Measurements from ENCODE around the gene PTK6.

PTK6 gene

GRCh38 chr20:63492518-63492917 is 44.7 kb downstream of the PTK6 start:
- no peaks in the 10 kb centered on the region for H3F3A ChIP-seq (ENCODE audit: control insufficient read depth, insufficient read depth)

DNA sequence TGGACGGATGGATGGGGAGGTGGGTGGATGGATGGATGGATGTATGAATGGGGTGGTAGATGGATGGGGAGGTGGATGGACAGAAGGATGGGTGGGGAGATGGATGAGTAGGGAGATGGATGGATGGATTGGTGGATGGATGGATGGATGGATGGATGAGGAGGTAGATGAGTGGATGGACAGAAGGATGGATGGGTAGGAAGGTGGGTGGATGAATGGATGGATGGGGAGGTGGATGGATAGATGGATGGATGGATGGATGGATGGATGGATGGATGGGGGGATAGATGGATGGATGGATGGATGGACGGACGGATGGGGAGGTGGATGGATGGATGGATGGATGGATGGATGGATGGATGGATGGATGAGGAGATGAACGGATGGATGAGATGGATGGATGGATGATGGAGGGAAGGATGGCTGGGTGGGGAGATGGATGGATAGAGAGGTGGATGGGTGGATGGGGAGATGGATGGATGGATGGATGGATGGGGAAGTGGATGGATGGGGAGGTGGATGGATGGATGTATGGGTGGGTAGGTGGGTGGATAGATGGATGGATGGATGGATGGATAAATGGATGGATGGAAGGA is 45.4 kb downstream of the PTK6 start:
- Histone ChIP-seq H3K4me1 (ENCODE audit: control insufficient read depth, low read length) (0 out of 2 replicates have a peak, but pooled peaks cover 4% of the 10 kb centered on the region), H3K36me3 (ENCODE audit: control insufficient read depth, low read length) (no peaks in the 10 kb centered on the region), H3K9me3 (ENCODE audit: control insufficient read depth, insufficient read depth, low read length) (no peaks in the 10 kb centered on the region), H3K79me2 (ENCODE audit: control insufficient read depth, low read length) (no peaks in the 10 kb centered on the region), H3K4me3 (ENCODE audit: low read length) (no peak overlapping the region), H3F3A (ENCODE audit: control insufficient read depth, insufficient read depth) (no peaks in the 10 kb centered on the region), H3K27ac (ENCODE audit: low read depth, low read length) (no peak overlapping the region), H3K9me2 (replicated peaks; ENCODE audit: control insufficient read depth, low read length) (no peaks in the 10 kb centered on the region), H4K20me1 (ENCODE audit: control insufficient read depth, insufficient read depth, low read depth, low read length) (peaks cover 5% of the 10 kb centered on the region; the same call in 1 of the 2 replicates), H3K27me3 (ENCODE audit: control insufficient read depth, low read length) (peaks cover 4% of the 10 kb centered on the region; the same call in 1 of the 2 replicates), H3K4me2 (ENCODE audit: low read length) (no peak overlapping the region)
- TF ChIP-seq CTCF (IDR thresholded peaks at IDR 0.05; ENCODE audit: low read depth, low read length, poor library complexity, severe bottlenecking) (no peak), EZH2phosphoT487 (IDR thresholded peaks at IDR 0.05; ENCODE audit: borderline replicate concordance, low read length) (no peak)

More at GRCh38 chr20:63492518-63492917, 44.7 kb downstream of the PTK6 start:
- H3K4me1 ChIP-seq (ENCODE audit: control insufficient read depth, low read length), result 0 out of 2 replicates have a peak, but pooled peaks cover 4% of the 10 kb centered on the region
- no peaks in the 10 kb centered on the region for H3K9me2 ChIP-seq (replicated peaks; ENCODE audit: control insufficient read depth, low read length)
- no peak overlapping the region for H3K4me2 ChIP-seq (ENCODE audit: low read length)
- H3K79me2 ChIP-seq (ENCODE audit: control insufficient read depth, low read length), result no peaks in the 10 kb centered on the region
- no peak for TF ChIP-seq CTCF (IDR thresholded peaks at IDR 0.05; ENCODE audit: low read depth, low read length, poor library complexity, severe bottlenecking)
- no peak for TF ChIP-seq EZH2phosphoT487 (IDR thresholded peaks at IDR 0.05; ENCODE audit: borderline replicate concordance, low read length)
- peaks cover 9% of the 10 kb centered on the region; the same call in 1 of the 2 replicates for H4K20me1 ChIP-seq (ENCODE audit: control insufficient read depth, insufficient read depth, low read depth, low read length)
- H3K27ac ChIP-seq (ENCODE audit: low read depth, low read length), result no peak overlapping the region
- no peaks in the 10 kb centered on the region for H3K9me3 ChIP-seq (ENCODE audit: control insufficient read depth, insufficient read depth, low read length)
- H3K4me3 ChIP-seq (ENCODE audit: low read length), result no peak overlapping the region
- no peaks in the 10 kb centered on the region for H3K36me3 ChIP-seq (ENCODE audit: control insufficient read depth, low read length)
- H3K27me3 ChIP-seq (ENCODE audit: control insufficient read depth, low read length), result peaks cover 4% of the 10 kb centered on the region; the same call in 1 of the 2 replicates

DNA sequence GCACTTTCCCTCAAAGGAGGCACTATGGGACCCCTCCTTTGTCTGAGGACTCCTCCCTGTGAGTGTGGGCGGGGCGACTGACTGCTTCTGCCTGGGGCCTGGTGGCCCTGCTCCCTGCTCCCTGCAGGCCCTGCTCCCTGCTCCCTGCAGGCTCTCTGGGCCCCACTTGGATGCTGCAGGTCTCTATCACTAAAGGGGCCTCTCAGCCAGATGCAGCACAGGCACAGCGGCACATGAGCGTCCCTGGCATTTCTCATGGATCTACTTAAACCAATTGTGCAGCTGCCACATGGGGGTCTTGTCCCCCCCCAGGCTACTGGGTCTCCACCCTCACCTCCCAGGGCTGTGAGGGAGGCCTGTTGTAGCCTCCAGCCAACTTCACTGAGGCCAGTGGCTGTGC is 46.1 kb downstream of the PTK6 start:
- TF ChIP-seq EZH2phosphoT487 (IDR thresholded peaks at IDR 0.05; ENCODE audit: borderline replicate concordance, low read length) (no peak), CTCF (IDR thresholded peaks at IDR 0.05; ENCODE audit: low read depth, low read length, poor library complexity, severe bottlenecking) (no peak)
- no peak overlapping the region for H3K4me3 ChIP-seq (ENCODE audit: low read length)
- no peaks in the 10 kb centered on the region for H3K36me3 ChIP-seq (ENCODE audit: control insufficient read depth, low read length)
- H4K20me1 ChIP-seq (ENCODE audit: control insufficient read depth, insufficient read depth, low read depth, low read length), result no peaks in the 10 kb centered on the region
- H3F3A ChIP-seq (ENCODE audit: control insufficient read depth, insufficient read depth), result no peaks in the 10 kb centered on the region
- no peak overlapping the region for H3K27ac ChIP-seq (ENCODE audit: low read depth, low read length)
- no peak overlapping the region for H3K4me2 ChIP-seq (ENCODE audit: low read length)
- H3K4me1 ChIP-seq (ENCODE audit: control insufficient read depth, low read length), result no peaks in the 10 kb centered on the region
- no peaks in the 10 kb centered on the region for H3K9me2 ChIP-seq (replicated peaks; ENCODE audit: control insufficient read depth, low read length)
- no peaks in the 10 kb centered on the region for H3K27me3 ChIP-seq (ENCODE audit: control insufficient read depth, low read length)
- H3K9me3 ChIP-seq (ENCODE audit: control insufficient read depth, insufficient read depth, low read length), result no peaks in the 10 kb centered on the region
- no peaks in the 10 kb centered on the region for H3K79me2 ChIP-seq (ENCODE audit: control insufficient read depth, low read length)
